GM23248 (cell line): ENCODE data around the gene AFF3.

Source experiments
- EZH2 ChIP-seq: fragments of 200-600 bp; sonication (generic); IDR thresholded peaks from 2 replicates; pipeline ENCODE4 v1.6.1; 2018; ENCODE audit warnings: antibody characterized with exemption, mild to moderate bottlenecking; ENCODE audit not compliant: insufficient read depth, poor library complexity, severe bottlenecking
- EZH2phosphoT487 ChIP-seq: fragments of 200-600 bp; sonication (generic); IDR thresholded peaks from 2 replicates; pipeline ENCODE4 v1.6.1; 2018; ENCODE audit warnings: antibody characterized with exemption, moderate library complexity, mild to moderate bottlenecking, low read depth; ENCODE audit not compliant: insufficient read depth

- TF ChIP-seq EZH2phosphoT487, result no peak
- no peak for TF ChIP-seq EZH2
Observed at GRCh38 chr2:99729104-99730025, 413.0 kb downstream of the AFF3 start.
